H1 (cell line): ENCODE data around the gene TBCEL. TPM values are rescaled to one million over a fixed set of nuclear protein-coding genes. Genes with fewer than 3 reads are reported as not detected.

Experiments
- CHD2 ChIP-seq: IDR thresholded peaks from 2 replicates; pipeline ENCODE4 v1.6.1; 2012; ENCODE audit warnings: low read length, improper control_type of control experiment
- polyA plus RNA-seq, 7 experiments: library from polyadenylated mRNA; depleted of rRNA in 3 of 7; stranded (reverse) in 5 of 7; unstranded in 2 of 7; fragments of >200 nt in 5 of 7; fragments of 200-250 nt in 2 of 7; gene quantifications; 1 replicate in 5 of 7; 2 replicates in 1 of 7; 4 replicates in 1 of 7; pipeline versions ENCODE4 v1.2.1 to v1.2.3, GENCODE V29; 2011 to 2013; ENCODE audit warnings: missing spikeins in 2 of 7, mixed read lengths in 2 of 7
- total RNA-seq: library from RNA; stranded (reverse); fragmentation: NEBNext Ultra II Directional; extraction: Animal tissue kit (Norgen Biotek cat#: 25700); gene quantifications from 2 replicates; pipeline ENCODE4 v1.2.1, GENCODE V29; 2021
- TF ChIP-seq, protein P1 (sequence below): fragments of 300-600 bp; sonication (generic); IDR thresholded peaks from 2 replicates; pipeline ENCODE4 v1.7.1; 2012; ENCODE audit warnings: low read length, moderate library complexity, mild to moderate bottlenecking, inconsistent platforms; ENCODE audit not compliant: insufficient replicate concordance

TBCEL gene
- total and polyA plus RNA-seq, 2 of the 8 experiments (the other 6 are each of a cell fraction or from before 2014, with no cell fraction given), result 3.9 to 16.0 TPM

DNA sequence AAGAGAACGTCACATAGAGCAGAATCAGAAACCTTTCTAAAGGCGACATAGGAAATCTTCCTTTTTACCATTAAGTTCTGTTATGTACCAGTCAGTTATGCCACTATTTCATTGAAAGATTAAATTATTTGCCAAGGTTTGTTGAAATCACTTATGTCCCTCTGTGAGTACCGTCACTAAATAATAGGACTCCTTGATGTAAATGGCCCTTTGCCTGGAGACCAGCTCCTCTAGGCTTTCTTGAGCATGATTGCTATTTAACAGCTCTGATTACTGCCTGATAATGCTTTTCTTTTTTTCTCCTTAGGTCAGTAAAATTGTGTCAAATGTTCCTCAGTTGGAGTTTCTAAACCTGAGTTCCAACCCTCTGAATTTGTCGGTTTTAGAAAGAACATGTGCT lies 29.3 kb downstream of the TBCEL start (continued):
- TF ChIP-seq, protein P1, sequence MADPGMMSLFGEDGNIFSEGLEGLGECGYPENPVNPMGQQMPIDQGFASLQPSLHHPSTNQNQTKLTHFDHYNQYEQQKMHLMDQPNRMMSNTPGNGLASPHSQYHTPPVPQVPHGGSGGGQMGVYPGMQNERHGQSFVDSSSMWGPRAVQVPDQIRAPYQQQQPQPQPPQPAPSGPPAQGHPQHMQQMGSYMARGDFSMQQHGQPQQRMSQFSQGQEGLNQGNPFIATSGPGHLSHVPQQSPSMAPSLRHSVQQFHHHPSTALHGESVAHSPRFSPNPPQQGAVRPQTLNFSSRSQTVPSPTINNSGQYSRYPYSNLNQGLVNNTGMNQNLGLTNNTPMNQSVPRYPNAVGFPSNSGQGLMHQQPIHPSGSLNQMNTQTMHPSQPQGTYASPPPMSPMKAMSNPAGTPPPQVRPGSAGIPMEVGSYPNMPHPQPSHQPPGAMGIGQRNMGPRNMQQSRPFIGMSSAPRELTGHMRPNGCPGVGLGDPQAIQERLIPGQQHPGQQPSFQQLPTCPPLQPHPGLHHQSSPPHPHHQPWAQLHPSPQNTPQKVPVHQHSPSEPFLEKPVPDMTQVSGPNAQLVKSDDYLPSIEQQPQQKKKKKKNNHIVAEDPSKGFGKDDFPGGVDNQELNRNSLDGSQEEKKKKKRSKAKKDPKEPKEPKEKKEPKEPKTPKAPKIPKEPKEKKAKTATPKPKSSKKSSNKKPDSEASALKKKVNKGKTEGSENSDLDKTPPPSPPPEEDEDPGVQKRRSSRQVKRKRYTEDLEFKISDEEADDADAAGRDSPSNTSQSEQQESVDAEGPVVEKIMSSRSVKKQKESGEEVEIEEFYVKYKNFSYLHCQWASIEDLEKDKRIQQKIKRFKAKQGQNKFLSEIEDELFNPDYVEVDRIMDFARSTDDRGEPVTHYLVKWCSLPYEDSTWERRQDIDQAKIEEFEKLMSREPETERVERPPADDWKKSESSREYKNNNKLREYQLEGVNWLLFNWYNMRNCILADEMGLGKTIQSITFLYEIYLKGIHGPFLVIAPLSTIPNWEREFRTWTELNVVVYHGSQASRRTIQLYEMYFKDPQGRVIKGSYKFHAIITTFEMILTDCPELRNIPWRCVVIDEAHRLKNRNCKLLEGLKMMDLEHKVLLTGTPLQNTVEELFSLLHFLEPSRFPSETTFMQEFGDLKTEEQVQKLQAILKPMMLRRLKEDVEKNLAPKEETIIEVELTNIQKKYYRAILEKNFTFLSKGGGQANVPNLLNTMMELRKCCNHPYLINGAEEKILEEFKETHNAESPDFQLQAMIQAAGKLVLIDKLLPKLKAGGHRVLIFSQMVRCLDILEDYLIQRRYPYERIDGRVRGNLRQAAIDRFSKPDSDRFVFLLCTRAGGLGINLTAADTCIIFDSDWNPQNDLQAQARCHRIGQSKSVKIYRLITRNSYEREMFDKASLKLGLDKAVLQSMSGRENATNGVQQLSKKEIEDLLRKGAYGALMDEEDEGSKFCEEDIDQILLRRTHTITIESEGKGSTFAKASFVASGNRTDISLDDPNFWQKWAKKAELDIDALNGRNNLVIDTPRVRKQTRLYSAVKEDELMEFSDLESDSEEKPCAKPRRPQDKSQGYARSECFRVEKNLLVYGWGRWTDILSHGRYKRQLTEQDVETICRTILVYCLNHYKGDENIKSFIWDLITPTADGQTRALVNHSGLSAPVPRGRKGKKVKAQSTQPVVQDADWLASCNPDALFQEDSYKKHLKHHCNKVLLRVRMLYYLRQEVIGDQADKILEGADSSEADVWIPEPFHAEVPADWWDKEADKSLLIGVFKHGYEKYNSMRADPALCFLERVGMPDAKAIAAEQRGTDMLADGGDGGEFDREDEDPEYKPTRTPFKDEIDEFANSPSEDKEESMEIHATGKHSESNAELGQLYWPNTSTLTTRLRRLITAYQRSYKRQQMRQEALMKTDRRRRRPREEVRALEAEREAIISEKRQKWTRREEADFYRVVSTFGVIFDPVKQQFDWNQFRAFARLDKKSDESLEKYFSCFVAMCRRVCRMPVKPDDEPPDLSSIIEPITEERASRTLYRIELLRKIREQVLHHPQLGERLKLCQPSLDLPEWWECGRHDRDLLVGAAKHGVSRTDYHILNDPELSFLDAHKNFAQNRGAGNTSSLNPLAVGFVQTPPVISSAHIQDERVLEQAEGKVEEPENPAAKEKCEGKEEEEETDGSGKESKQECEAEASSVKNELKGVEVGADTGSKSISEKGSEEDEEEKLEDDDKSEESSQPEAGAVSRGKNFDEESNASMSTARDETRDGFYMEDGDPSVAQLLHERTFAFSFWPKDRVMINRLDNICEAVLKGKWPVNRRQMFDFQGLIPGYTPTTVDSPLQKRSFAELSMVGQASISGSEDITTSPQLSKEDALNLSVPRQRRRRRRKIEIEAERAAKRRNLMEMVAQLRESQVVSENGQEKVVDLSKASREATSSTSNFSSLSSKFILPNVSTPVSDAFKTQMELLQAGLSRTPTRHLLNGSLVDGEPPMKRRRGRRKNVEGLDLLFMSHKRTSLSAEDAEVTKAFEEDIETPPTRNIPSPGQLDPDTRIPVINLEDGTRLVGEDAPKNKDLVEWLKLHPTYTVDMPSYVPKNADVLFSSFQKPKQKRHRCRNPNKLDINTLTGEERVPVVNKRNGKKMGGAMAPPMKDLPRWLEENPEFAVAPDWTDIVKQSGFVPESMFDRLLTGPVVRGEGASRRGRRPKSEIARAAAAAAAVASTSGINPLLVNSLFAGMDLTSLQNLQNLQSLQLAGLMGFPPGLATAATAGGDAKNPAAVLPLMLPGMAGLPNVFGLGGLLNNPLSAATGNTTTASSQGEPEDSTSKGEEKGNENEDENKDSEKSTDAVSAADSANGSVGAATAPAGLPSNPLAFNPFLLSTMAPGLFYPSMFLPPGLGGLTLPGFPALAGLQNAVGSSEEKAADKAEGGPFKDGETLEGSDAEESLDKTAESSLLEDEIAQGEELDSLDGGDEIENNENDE, result no peak
- no peak for TF ChIP-seq CHD2
